GM12878 (cell line): ENCODE measurements around the gene CD63. TPM values are rescaled to one million over a fixed set of nuclear protein-coding genes. Genes with fewer than 3 reads are reported as not detected.

Source experiments
- CTCF ChIP-seq, 3 experiments: IDR thresholded peaks in 2 of 3; conservative IDR thresholded peaks in 1 of 3; 2 replicates each; pipeline ENCODE4 v1.5.1; 2011; ENCODE audit warnings: low read depth in 3 of 3, low read length in 3 of 3, mild to moderate bottlenecking in 3 of 3, control low read depth in 2 of 3, moderate library complexity in 2 of 3, inconsistent platforms in 1 of 3, mixed read lengths in 1 of 3; ENCODE audit not compliant: control insufficient read depth in 2 of 3, insufficient read depth in 1 of 3; ENCODE audit errors: extremely low read depth in 1 of 3
- KDM1A ChIP-seq: fragments of 200-600 bp; sonication (generic); IDR thresholded peaks from 2 replicates; pipeline ENCODE4 v1.6.1; 2016; ENCODE audit warnings: borderline replicate concordance
- NBN ChIP-seq: fragments of 450-650 bp; IDR thresholded peaks from 2 replicates; pipeline ENCODE4 v1.6.1; 2016
- ZNF217 ChIP-seq: fragments of 450-650 bp; IDR thresholded peaks from 2 replicates; pipeline ENCODE4 v1.6.1; 2017; ENCODE audit warnings: antibody characterized with exemption, mild to moderate bottlenecking
- ZZZ3 ChIP-seq: IDR thresholded peaks from 2 replicates; pipeline ENCODE4 v1.6.1; 2011; ENCODE audit warnings: low read depth; ENCODE audit not compliant: control insufficient read depth, insufficient read length
- polyA plus RNA-seq, 11 experiments: library from polyadenylated mRNA; depleted of rRNA in 4 of 11; unstranded in 6 of 11; stranded (reverse) in 5 of 11; fragments of >200 nt; fragmentation: Nextera tagmentation in 4 of 11; fragmentation: Illumina TruSeq in 1 of 11; extraction: Ambion mirVana in 4 of 11; extraction: Trizol in 1 of 11; gene quantifications; 1 replicate in 1 of 11; 2 replicates in 10 of 11; pipeline versions ENCODE4 v1.2.1 to v1.2.3, GENCODE V29; 2011 to 2016; ENCODE audit warnings: inconsistent platforms in 2 of 11, missing spikeins in 2 of 11, low read depth in 1 of 11
- small RNA-seq: library from RNA; depleted of rRNA; stranded (forward); fragments of <200 nt; gene quantifications from one replicate; pipeline ENCODE3, GENCODE V24; 2014
- total RNA-seq, 4 experiments: library from RNA; depleted of rRNA in 3 of 4; stranded (reverse); fragments of >200 nt in 3 of 4; fragmentation: Illumina TruSeq in 1 of 4; extraction: Trizol in 1 of 4; gene quantifications; 2 replicates each; pipeline versions ENCODE4 v1.2.1 to v1.2.3, GENCODE V29; 2013 to 2021

Gene CD63
- total and polyA plus RNA-seq, 10 of the 15 experiments (the other 5 are each of a cell fraction or from before 2014, with no cell fraction given), result 147 to 220 (median 183) TPM

GRCh38 chr12:55675666-55676065 lies 53.1 kb downstream of the CD63 start (continued):
- no peak for TF ChIP-seq CTCF (IDR thresholded peaks at IDR 0.05 in 2 of 3, conservative IDR thresholded peaks at IDR 0.05 in 1 of 3; ENCODE audit: control insufficient read depth in 2 of 3, extremely low read depth in 1 of 3, insufficient read depth in 1 of 3, low read depth in 3 of 3, low read length in 3 of 3)
- no peak for TF ChIP-seq ZZZ3
- no peak for TF ChIP-seq ZNF217
- no peak for TF ChIP-seq KDM1A
- TF ChIP-seq NBN, result no peak

Small RNA genes lying within 50 kb of the gene (small RNA-seq; reads per million reads assigned to genes)
- gene AC009779.1, result not detected
- not detected for gene RF00017

Other genes starting within 250 kb of the CD63 start
Only the 7 nearest of the 17 such genes appear.
- gene OR10P1, start 92.1 kb downstream of the CD63 start, total RNA-seq (2014; rRNA removed), result not detected in 2 replicates
- gene OR10P1, start 92.1 kb downstream of the CD63 start, total RNA-seq (2014; rRNA removed; fragmentation: Illumina TruSeq; extraction: Trizol), result not detected in 2 replicates
- gene OR10P1, start 92.1 kb downstream of the CD63 start, total RNA-seq (2021), result not detected in 2 replicates
- not detected in 2 replicates for gene OR10P1, start 92.1 kb downstream of the CD63 start, polyA plus RNA-seq (2011; rRNA removed)
- gene OR10P1, start 92.1 kb downstream of the CD63 start, polyA plus RNA-seq (2014; fragmentation: Illumina TruSeq; extraction: Trizol), result not detected in 2 replicates
- not detected for gene OR10P1, start 92.1 kb downstream of the CD63 start, polyA plus RNA-seq (2014; fragmentation: Nextera tagmentation; extraction: Ambion mirVana)
- not detected in 2 replicates for gene OR10P1, start 92.1 kb downstream of the CD63 start, polyA plus RNA-seq (2014; rRNA removed)
- not detected for gene OR10P1, start 92.1 kb downstream of the CD63 start, polyA plus RNA-seq (2016; fragmentation: Nextera tagmentation; extraction: Ambion mirVana)
- 2.5 and 2.6 TPM in 2 replicates for gene ITGA7, start 21.1 kb downstream of the CD63 start, total RNA-seq (2014; rRNA removed)
- 0.69 and 1.0 TPM in 2 replicates for gene ITGA7, start 21.1 kb downstream of the CD63 start, total RNA-seq (2014; rRNA removed; fragmentation: Illumina TruSeq; extraction: Trizol)
- gene ITGA7, start 21.1 kb downstream of the CD63 start, total RNA-seq (2021), result 2.8 and 3.8 TPM in 2 replicates
- 3.4 and 5.1 TPM in 2 replicates for gene ITGA7, start 21.1 kb downstream of the CD63 start, polyA plus RNA-seq (2011; rRNA removed)
- 1.4 TPM in 1 of 2 replicates, not detected in the other for gene ITGA7, start 21.1 kb downstream of the CD63 start, polyA plus RNA-seq (2014; fragmentation: Illumina TruSeq; extraction: Trizol)
- gene ITGA7, start 21.1 kb downstream of the CD63 start, polyA plus RNA-seq (2014; fragmentation: Nextera tagmentation; extraction: Ambion mirVana), result under 1 TPM; 0.18 to 0.39 TPM
- gene ITGA7, start 21.1 kb downstream of the CD63 start, polyA plus RNA-seq (2014; rRNA removed), result 2.6 and 4.4 TPM in 2 replicates
- 1 to 10 TPM; 1.4 to 1.6 TPM for gene ITGA7, start 21.1 kb downstream of the CD63 start, polyA plus RNA-seq (2016; fragmentation: Nextera tagmentation; extraction: Ambion mirVana)
- 134 and 144 TPM in 2 replicates for gene BLOC1S1, start 13.0 kb downstream of the CD63 start, total RNA-seq (2014; rRNA removed)
- gene BLOC1S1, start 13.0 kb downstream of the CD63 start, total RNA-seq (2014; rRNA removed; fragmentation: Illumina TruSeq; extraction: Trizol), result 126 and 128 TPM in 2 replicates
- 131 and 141 TPM in 2 replicates for gene BLOC1S1, start 13.0 kb downstream of the CD63 start, total RNA-seq (2021)
- 102 and 156 TPM in 2 replicates for gene BLOC1S1, start 13.0 kb downstream of the CD63 start, polyA plus RNA-seq (2011; rRNA removed)
- gene BLOC1S1, start 13.0 kb downstream of the CD63 start, polyA plus RNA-seq (2014; fragmentation: Illumina TruSeq; extraction: Trizol), result 86.6 and 141 TPM in 2 replicates
- 100 to 1,000 TPM; 264 to 285 TPM for gene BLOC1S1, start 13.0 kb downstream of the CD63 start, polyA plus RNA-seq (2014; fragmentation: Nextera tagmentation; extraction: Ambion mirVana)
- 176 and 185 TPM in 2 replicates for gene BLOC1S1, start 13.0 kb downstream of the CD63 start, polyA plus RNA-seq (2014; rRNA removed)
- gene BLOC1S1, start 13.0 kb downstream of the CD63 start, polyA plus RNA-seq (2016; fragmentation: Nextera tagmentation; extraction: Ambion mirVana), result 100 to 1,000 TPM; 218 to 228 TPM
- gene RDH5, start 8.6 kb downstream of the CD63 start, total RNA-seq (2014; rRNA removed), result 6.4 and 8.2 TPM in 2 replicates
- gene RDH5, start 8.6 kb downstream of the CD63 start, total RNA-seq (2014; rRNA removed; fragmentation: Illumina TruSeq; extraction: Trizol), result 5.7 and 6.7 TPM in 2 replicates
- gene RDH5, start 8.6 kb downstream of the CD63 start, total RNA-seq (2021), result 5.8 and 8.4 TPM in 2 replicates
- gene RDH5, start 8.6 kb downstream of the CD63 start, polyA plus RNA-seq (2011; rRNA removed), result 7.0 and 7.8 TPM in 2 replicates
- gene RDH5, start 8.6 kb downstream of the CD63 start, polyA plus RNA-seq (2014; fragmentation: Illumina TruSeq; extraction: Trizol), result 5.5 and 7.6 TPM in 2 replicates
- 1 to 10 TPM; 2.6 to 3.1 TPM for gene RDH5, start 8.6 kb downstream of the CD63 start, polyA plus RNA-seq (2014; fragmentation: Nextera tagmentation; extraction: Ambion mirVana)
- 11.6 and 11.9 TPM in 2 replicates for gene RDH5, start 8.6 kb downstream of the CD63 start, polyA plus RNA-seq (2014; rRNA removed)
- 1 to 10 TPM; 5.8 to 7.1 TPM for gene RDH5, start 8.6 kb downstream of the CD63 start, polyA plus RNA-seq (2016; fragmentation: Nextera tagmentation; extraction: Ambion mirVana)
- 3.1 and 5.2 TPM in 2 replicates for gene GDF11, start 14.1 kb upstream of the CD63 start, total RNA-seq (2014; rRNA removed)
- gene GDF11, start 14.1 kb upstream of the CD63 start, total RNA-seq (2014; rRNA removed; fragmentation: Illumina TruSeq; extraction: Trizol), result 3.4 and 3.9 TPM in 2 replicates
- gene GDF11, start 14.1 kb upstream of the CD63 start, total RNA-seq (2021), result 15.2 and 15.4 TPM in 2 replicates
- gene GDF11, start 14.1 kb upstream of the CD63 start, polyA plus RNA-seq (2011; rRNA removed), result 3.7 and 5.8 TPM in 2 replicates
- 5.7 and 6.7 TPM in 2 replicates for gene GDF11, start 14.1 kb upstream of the CD63 start, polyA plus RNA-seq (2014; fragmentation: Illumina TruSeq; extraction: Trizol)
- 1 to 10 TPM; 1.5 to 1.6 TPM for gene GDF11, start 14.1 kb upstream of the CD63 start, polyA plus RNA-seq (2014; fragmentation: Nextera tagmentation; extraction: Ambion mirVana)
- gene GDF11, start 14.1 kb upstream of the CD63 start, polyA plus RNA-seq (2014; rRNA removed), result 9.9 and 13.0 TPM in 2 replicates
- gene GDF11, start 14.1 kb upstream of the CD63 start, polyA plus RNA-seq (2016; fragmentation: Nextera tagmentation; extraction: Ambion mirVana), result under 1 TPM; 0.83 to 0.87 TPM
- gene SARNP, start 88.7 kb upstream of the CD63 start, total RNA-seq (2014; rRNA removed), result 79.9 and 105 TPM in 2 replicates
- gene SARNP, start 88.7 kb upstream of the CD63 start, total RNA-seq (2014; rRNA removed; fragmentation: Illumina TruSeq; extraction: Trizol), result 168 and 173 TPM in 2 replicates
- 77.6 and 88.0 TPM in 2 replicates for gene SARNP, start 88.7 kb upstream of the CD63 start, total RNA-seq (2021)
- gene SARNP, start 88.7 kb upstream of the CD63 start, polyA plus RNA-seq (2011; rRNA removed), result 172 and 221 TPM in 2 replicates
- gene SARNP, start 88.7 kb upstream of the CD63 start, polyA plus RNA-seq (2014; fragmentation: Illumina TruSeq; extraction: Trizol), result 222 and 297 TPM in 2 replicates
- 100 to 1,000 TPM; 419 to 445 TPM for gene SARNP, start 88.7 kb upstream of the CD63 start, polyA plus RNA-seq (2014; fragmentation: Nextera tagmentation; extraction: Ambion mirVana)
- 113 and 170 TPM in 2 replicates for gene SARNP, start 88.7 kb upstream of the CD63 start, polyA plus RNA-seq (2014; rRNA removed)
- gene SARNP, start 88.7 kb upstream of the CD63 start, polyA plus RNA-seq (2016; fragmentation: Nextera tagmentation; extraction: Ambion mirVana), result 100 to 1,000 TPM; 204 to 205 TPM
- 26.0 and 33.5 TPM in 2 replicates for gene ORMDL2, start 89.0 kb upstream of the CD63 start, total RNA-seq (2014; rRNA removed)
- 24.2 and 29.1 TPM in 2 replicates for gene ORMDL2, start 89.0 kb upstream of the CD63 start, total RNA-seq (2014; rRNA removed; fragmentation: Illumina TruSeq; extraction: Trizol)
- 33.7 and 37.6 TPM in 2 replicates for gene ORMDL2, start 89.0 kb upstream of the CD63 start, total RNA-seq (2021)
- gene ORMDL2, start 89.0 kb upstream of the CD63 start, polyA plus RNA-seq (2011; rRNA removed), result 13.8 and 15.0 TPM in 2 replicates
- 34.1 and 44.2 TPM in 2 replicates for gene ORMDL2, start 89.0 kb upstream of the CD63 start, polyA plus RNA-seq (2014; fragmentation: Illumina TruSeq; extraction: Trizol)
- 100 to 1,000 TPM; 123 to 135 TPM for gene ORMDL2, start 89.0 kb upstream of the CD63 start, polyA plus RNA-seq (2014; fragmentation: Nextera tagmentation; extraction: Ambion mirVana)
- gene ORMDL2, start 89.0 kb upstream of the CD63 start, polyA plus RNA-seq (2014; rRNA removed), result 24.3 and 27.5 TPM in 2 replicates
- gene ORMDL2, start 89.0 kb upstream of the CD63 start, polyA plus RNA-seq (2016; fragmentation: Nextera tagmentation; extraction: Ambion mirVana), result 10 to 100 TPM; 86.9 to 96.0 TPM